Measurements from ENCODE around the gene ABT1.

- TF ChIP-seq CTCF (IDR thresholded peaks at IDR 0.05; ENCODE audit: insufficient read depth, low read length) (no peak), GABPA (IDR thresholded peaks at IDR 0.05; ENCODE audit: low read depth) (no peak), POLR2AphosphoS5 (IDR thresholded peaks at IDR 0.05; ENCODE audit: low read depth) (no peak)
Observed at GRCh38 chr6:26578279-26578678, 18.5 kb upstream of the ABT1 start.
